ENCODE measurements around the gene HORMAD1. TPM values are rescaled to one million over a fixed set of nuclear protein-coding genes. Genes with fewer than 3 reads are reported as not detected.
"Not testable (repeated sequence)": the region's sequence is repeated elsewhere in the genome, so short reads cannot be mapped to it uniquely, and the experiment has no call there.

HORMAD1 gene, protein sequence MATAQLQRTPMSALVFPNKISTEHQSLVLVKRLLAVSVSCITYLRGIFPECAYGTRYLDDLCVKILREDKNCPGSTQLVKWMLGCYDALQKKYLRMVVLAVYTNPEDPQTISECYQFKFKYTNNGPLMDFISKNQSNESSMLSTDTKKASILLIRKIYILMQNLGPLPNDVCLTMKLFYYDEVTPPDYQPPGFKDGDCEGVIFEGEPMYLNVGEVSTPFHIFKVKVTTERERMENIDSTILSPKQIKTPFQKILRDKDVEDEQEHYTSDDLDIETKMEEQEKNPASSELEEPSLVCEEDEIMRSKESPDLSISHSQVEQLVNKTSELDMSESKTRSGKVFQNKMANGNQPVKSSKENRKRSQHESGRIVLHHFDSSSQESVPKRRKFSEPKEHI
- under 1 TPM in 2 of 3 donors, not detected in 1; 0.48 to 0.66 TPM for total RNA-seq

DNA sequence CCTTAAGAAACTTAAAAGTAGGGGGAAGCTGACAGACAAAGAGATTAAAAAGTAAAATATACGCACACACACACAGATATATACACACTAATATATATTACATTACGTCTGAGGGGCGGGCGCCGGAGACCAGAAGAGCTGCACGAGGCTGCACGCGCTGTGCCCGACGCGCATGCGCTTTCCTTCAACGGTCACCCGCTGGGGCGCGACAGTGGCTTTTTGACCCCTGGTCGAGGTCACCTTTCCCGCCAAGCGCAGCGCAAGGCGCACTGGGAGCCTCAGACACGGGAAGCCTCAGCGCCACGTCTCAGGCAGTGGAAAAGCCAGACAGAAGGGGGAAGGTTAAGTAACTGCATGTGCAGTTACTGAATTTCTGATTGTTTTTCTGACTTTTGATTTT, at the start of gene HORMAD1:
Gene HORMAD1, minus strand, starts transcription at position 193 of the 400 bp plus-strand sequence. CDS start 1,390 bp downstream, outside the sequence.
- Histone ChIP-seq H3K9me3 (no peaks in the 10 kb centered on the region), H3K36me3 (no peaks in the 10 kb centered on the region), H3K4me1 (no peaks in the 10 kb centered on the region), H3K4me3 (no peak within 1 kb of the TSS), H3K27me3 (no peaks in the 10 kb centered on the region), H3K27ac (no peak within 1 kb of the TSS)
- DNase-seq (ENCODE audit: low spot score in 2 of 2) = no peak
- intact Hi-C loops (cut with DNase I; ENCODE audit: low total_unique reads) = no loop called here
- TF ChIP-seq POLR2A (IDR thresholded peaks at IDR 0.05) (no peak), POLR2AphosphoS5 (IDR thresholded peaks at IDR 0.05) (no peak)
- TF ChIP-seq, protein P1, sequence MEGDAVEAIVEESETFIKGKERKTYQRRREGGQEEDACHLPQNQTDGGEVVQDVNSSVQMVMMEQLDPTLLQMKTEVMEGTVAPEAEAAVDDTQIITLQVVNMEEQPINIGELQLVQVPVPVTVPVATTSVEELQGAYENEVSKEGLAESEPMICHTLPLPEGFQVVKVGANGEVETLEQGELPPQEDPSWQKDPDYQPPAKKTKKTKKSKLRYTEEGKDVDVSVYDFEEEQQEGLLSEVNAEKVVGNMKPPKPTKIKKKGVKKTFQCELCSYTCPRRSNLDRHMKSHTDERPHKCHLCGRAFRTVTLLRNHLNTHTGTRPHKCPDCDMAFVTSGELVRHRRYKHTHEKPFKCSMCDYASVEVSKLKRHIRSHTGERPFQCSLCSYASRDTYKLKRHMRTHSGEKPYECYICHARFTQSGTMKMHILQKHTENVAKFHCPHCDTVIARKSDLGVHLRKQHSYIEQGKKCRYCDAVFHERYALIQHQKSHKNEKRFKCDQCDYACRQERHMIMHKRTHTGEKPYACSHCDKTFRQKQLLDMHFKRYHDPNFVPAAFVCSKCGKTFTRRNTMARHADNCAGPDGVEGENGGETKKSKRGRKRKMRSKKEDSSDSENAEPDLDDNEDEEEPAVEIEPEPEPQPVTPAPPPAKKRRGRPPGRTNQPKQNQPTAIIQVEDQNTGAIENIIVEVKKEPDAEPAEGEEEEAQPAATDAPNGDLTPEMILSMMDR (IDR thresholded peaks at IDR 0.05) = no peak

DNA sequence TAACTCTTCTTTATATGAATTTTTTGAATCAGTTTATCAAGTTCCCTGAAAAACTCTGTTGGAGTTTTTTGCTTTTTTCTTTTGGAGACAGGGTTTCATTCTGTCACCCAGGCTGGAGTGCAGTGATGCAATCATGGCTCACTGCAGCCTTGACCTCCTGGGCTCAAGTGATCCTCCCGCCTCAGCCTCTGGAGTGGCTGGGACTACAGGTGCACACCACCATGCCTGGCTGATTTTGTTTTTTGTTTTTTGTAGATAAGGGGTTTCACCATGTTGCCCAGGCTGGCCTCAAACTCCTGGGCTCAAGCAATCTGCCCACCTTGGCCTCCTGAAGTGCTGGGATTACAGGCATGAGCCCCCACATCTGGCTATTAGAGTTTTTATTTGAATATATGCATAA, 47.0 kb upstream of the HORMAD1 start:
- H3K27me3 ChIP-seq; DNase-seq (ENCODE audit: low spot score in 2 of 2); H3K4me1 ChIP-seq; H3K4me3 ChIP-seq; H3K36me3 ChIP-seq; intact Hi-C loops (cut with DNase I; ENCODE audit: low total_unique reads); H3K27ac ChIP-seq; H3K9me3 ChIP-seq: not testable (repeated sequence)

DNA sequence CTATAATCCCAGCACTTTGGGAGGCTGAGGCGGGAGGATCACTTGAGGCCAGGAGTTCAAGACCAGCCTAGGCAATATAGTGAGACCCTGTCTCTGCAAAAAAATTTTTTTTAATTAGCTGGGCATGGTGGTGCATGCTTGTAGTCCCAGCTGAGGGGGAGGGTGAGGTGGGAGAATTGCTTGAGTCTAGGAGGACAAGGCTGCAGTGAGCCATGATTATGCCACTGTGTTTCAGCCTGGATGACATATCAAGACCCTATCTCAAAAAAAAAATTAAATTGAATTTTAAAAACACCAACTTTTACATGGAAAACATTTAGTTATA, 45.2 kb upstream of the HORMAD1 start:
- intact Hi-C loops (cut with DNase I; ENCODE audit: low total_unique reads); H3K9me3 ChIP-seq; DNase-seq (ENCODE audit: low spot score in 2 of 2); H3K27me3 ChIP-seq; H3K4me1 ChIP-seq; H3K36me3 ChIP-seq: not testable (repeated sequence)
- Histone ChIP-seq H3K27ac (peak overlapping the region; percentile 65 to 72), H3K4me3 (peak overlapping the region; percentile 35 to 59 (median 40))

DNA sequence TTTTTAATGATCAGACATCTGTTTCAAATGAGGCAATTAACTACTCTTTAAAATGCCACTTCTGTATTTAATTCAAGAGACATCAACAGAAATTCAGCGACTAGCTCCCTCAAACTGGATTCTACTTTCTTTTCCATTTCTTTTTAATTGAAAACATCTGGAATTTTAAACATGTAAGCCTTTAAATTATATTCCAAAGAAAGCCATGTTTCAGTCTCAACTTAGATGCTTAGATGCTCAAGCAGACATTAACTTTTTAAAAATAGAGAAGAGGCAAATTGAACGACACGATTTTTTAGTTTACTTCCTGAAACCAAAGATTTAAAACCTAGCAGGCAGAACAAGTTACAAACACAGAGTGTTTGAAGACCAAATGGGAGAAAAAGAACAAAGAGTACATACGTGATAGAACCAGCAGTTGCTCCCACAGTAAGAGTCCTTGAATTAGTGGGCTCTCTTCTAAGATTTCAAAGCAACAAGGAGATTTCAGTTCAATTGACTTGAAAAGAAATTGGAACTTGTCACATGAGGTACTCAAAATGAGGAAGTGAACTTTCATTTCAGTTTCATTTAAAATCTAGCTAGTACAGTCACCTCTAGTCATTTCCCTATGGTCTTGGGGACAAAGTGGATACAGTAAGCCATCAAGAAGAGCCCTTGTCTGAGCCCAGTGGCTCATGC, 44.7 kb upstream of the HORMAD1 start, which contains the start of gene CTSS:
Gene CTSS, minus strand, starts transcription at position 483 of the 681 bp plus-strand sequence. CDS start 1,015 bp downstream, outside the sequence.
- no peaks in the 10 kb centered on the region for H3K27me3 ChIP-seq
- H3K9me3 ChIP-seq = no peaks in the 10 kb centered on the region
- no peaks in the 10 kb centered on the region for H3K4me1 ChIP-seq
- no peaks in the 10 kb centered on the region for H3K36me3 ChIP-seq
- no peak for DNase-seq (ENCODE audit: low spot score in 2 of 2)
- peak within 1 kb of the TSS; percentile 65 to 72 for H3K27ac ChIP-seq
- intact Hi-C loops (cut with DNase I; ENCODE audit: low total_unique reads) = no loop called here
- TF ChIP-seq POLR2A (IDR thresholded peaks at IDR 0.05) (no peak), POLR2AphosphoS5 (IDR thresholded peaks at IDR 0.05) (no peak)
- TF ChIP-seq, protein P1 (IDR thresholded peaks at IDR 0.05) = no peak
- H3K4me3 ChIP-seq = peak within 1 kb of the TSS; percentile 35 to 59 (median 40)

DNA sequence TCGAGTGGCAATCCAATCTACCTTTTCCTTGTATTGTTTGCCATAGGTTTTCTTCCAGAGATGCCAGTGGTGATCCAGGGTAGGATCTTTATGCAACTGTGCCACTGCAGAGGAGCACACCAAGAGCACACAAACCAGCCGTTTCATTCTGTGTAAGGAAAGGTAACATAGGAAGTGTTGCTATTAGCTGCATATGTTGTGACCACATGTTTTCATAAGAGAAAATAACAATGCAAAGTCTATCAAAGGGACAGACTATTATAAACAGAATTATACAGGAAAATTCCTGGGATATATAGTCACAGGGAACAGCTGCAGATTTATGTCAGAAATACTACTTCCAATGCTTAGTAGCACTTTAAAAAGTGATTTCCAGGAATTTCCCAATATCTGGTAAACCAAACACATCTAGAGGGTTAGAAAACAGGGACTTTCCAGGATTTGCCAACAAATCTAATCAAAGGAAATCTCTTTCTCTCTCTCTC, 44.0 kb upstream of the HORMAD1 start:
- TF ChIP-seq, protein P1 (IDR thresholded peaks at IDR 0.05) = no peak
- TF ChIP-seq POLR2AphosphoS5 (IDR thresholded peaks at IDR 0.05) (no peak), POLR2A (IDR thresholded peaks at IDR 0.05) (no peak)
- no peaks in the 10 kb centered on the region for H3K9me3 ChIP-seq
- peak overlapping the region; percentile 20 to 72 for H3K27ac ChIP-seq
- intact Hi-C loops (cut with DNase I; ENCODE audit: low total_unique reads) = no loop called here
- H3K36me3 ChIP-seq = no peaks in the 10 kb centered on the region
- no peaks in the 10 kb centered on the region for H3K4me1 ChIP-seq
- no peaks in the 10 kb centered on the region for H3K27me3 ChIP-seq
- no peak for DNase-seq (ENCODE audit: low spot score in 2 of 2)
- peak overlapping the region; percentile 35 to 59 (median 40) for H3K4me3 ChIP-seq

DNA sequence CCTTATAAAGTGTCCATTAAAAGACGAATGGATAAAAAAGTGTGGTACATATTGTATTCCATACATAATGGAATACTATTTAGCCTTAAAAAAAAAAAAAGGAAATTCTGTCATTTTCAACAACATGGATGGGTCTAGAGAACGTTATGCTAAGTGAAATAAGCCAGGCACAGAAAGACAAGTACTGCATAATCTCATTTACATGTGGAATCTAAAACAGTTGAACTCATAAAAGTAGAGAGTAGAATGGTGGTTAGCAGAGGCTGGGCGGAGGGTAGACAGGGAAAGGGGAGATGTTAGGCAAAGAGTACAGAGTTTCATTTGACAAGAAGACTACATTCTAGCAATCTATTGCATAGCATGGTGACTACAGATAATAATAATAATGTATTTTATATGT, 42.3 kb upstream of the HORMAD1 start:
- H3K36me3 ChIP-seq = no peaks in the 10 kb centered on the region
- no peak for TF ChIP-seq POLR2AphosphoS5 (IDR thresholded peaks at IDR 0.05)
- no peak for TF ChIP-seq POLR2A (IDR thresholded peaks at IDR 0.05)
- TF ChIP-seq, protein P1 (IDR thresholded peaks at IDR 0.05) = no peak
- H3K9me3 ChIP-seq = no peaks in the 10 kb centered on the region
- intact Hi-C loops (cut with DNase I; ENCODE audit: low total_unique reads) = no loop called here
- no peak overlapping the region for H3K27ac ChIP-seq
- H3K4me1 ChIP-seq = no peaks in the 10 kb centered on the region
- no peak for DNase-seq (ENCODE audit: low spot score in 2 of 2)
- no peak overlapping the region for H3K4me3 ChIP-seq
- no peaks in the 10 kb centered on the region for H3K27me3 ChIP-seq
